Mesothelial cell of epicardium (in vitro differentiated cells): ENCODE measurements around the gene SMG6. TPM values are rescaled to one million over a fixed set of nuclear protein-coding genes. Genes with fewer than 3 reads are reported as not detected.
"Not testable (repeated sequence)": the region's sequence is repeated elsewhere in the genome, so short reads cannot be mapped to it uniquely, and the experiment has no call there.

Experiments used
- DNase-seq, 2 experiments: peaks; one replicate each; pipeline ENCODE4 v3.0.0; 2021; ENCODE audit warnings: low spot score in 2 of 2; ENCODE audit not compliant: unreplicated experiment in 2 of 2
- H3K27ac Mint-ChIP-seq: 2 replicates; pipeline ENCODE4 v1.8.0; 2021; ENCODE audit warnings: mixed read lengths
- H3K27me3 Mint-ChIP-seq: 2 replicates; pipeline ENCODE4 v1.8.0; 2021; ENCODE audit warnings: low read depth, mixed read lengths
- H3K36me3 Mint-ChIP-seq: 2 replicates; pipeline ENCODE4 v1.8.0; 2021; ENCODE audit warnings: mixed read lengths
- H3K4me1 Mint-ChIP-seq: 2 replicates; pipeline ENCODE4 v1.8.0; 2021; ENCODE audit warnings: mixed read lengths
- H3K4me3 Mint-ChIP-seq: 2 replicates; pipeline ENCODE4 v1.8.0; 2021; ENCODE audit warnings: mild to moderate bottlenecking, moderate library complexity, mixed read lengths
- H3K9me3 Mint-ChIP-seq: 2 replicates; pipeline ENCODE4 v1.8.0; 2021; ENCODE audit warnings: mixed read lengths
- total RNA-seq: library from RNA; stranded (reverse); gene quantifications from 3 replicates; pipeline ENCODE4 v1.2.1, GENCODE V29; 2021
- TF ChIP-seq, protein P1 (sequence below): fragments of 200-600 bp; sonication (generic); IDR thresholded peaks from one replicate; pipeline ENCODE4 v1.5.0; 2021; ENCODE audit warnings: antibody characterized with exemption; ENCODE audit not compliant: unreplicated experiment

The SMG6 gene
- total RNA-seq, 1 donor from 2014 or later = 58.3 TPM

DNA sequence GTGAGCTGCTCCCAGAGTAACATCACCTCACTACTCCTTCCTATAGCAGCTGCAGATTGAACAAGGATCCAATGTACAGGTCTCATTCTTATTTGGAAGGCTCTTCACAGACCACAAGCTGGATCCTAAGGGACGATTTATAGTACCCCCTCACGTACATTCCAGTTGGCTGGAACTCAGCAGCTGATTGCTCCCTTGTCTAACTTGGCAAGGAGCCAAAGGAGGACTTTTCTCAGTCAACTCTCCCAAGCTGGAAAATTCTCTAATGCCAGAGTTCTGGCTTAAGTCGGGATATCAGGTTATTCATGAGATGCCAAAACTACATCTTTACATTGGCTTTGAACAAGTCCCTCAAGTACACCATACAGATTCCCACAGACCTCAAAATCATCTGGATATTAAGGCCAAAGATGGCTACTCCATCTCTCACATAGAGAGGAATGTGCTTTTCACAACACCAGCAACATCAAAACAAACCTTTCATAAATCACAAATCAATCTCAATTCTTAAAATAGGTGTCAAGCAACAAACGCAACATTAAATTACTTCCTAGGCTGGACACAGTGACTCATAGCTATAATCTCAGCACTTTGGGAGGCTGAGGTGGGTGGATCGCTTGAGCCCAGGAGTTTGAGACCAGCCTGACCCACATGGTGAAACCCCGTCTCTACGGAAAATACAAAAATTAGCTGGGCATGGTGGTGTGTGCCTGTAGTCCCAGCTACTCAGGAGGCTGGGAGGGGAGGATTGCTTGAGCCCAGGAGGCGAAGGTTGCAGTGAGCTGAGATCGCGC is 39.3 kb downstream of the SMG6 start:
- Mint-ChIP-seq H3K4me3 (no peak overlapping the region), H3K27ac (peak overlapping the region; percentile 78), H3K36me3 (peaks cover 17% of the 10 kb centered on the region), H3K27me3 (no peaks in the 10 kb centered on the region), H3K9me3 (no peaks in the 10 kb centered on the region), H3K4me1 (peaks cover 34% of the 10 kb centered on the region)
- DNase-seq = no peak
- TF ChIP-seq, protein P1, sequence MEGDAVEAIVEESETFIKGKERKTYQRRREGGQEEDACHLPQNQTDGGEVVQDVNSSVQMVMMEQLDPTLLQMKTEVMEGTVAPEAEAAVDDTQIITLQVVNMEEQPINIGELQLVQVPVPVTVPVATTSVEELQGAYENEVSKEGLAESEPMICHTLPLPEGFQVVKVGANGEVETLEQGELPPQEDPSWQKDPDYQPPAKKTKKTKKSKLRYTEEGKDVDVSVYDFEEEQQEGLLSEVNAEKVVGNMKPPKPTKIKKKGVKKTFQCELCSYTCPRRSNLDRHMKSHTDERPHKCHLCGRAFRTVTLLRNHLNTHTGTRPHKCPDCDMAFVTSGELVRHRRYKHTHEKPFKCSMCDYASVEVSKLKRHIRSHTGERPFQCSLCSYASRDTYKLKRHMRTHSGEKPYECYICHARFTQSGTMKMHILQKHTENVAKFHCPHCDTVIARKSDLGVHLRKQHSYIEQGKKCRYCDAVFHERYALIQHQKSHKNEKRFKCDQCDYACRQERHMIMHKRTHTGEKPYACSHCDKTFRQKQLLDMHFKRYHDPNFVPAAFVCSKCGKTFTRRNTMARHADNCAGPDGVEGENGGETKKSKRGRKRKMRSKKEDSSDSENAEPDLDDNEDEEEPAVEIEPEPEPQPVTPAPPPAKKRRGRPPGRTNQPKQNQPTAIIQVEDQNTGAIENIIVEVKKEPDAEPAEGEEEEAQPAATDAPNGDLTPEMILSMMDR = no peak

- Mint-ChIP-seq H3K4me1 (peaks cover 34% of the 10 kb centered on the region), H3K27ac (peak overlapping the region; percentile 78), H3K4me3 (no peak overlapping the region), H3K27me3 (no peaks in the 10 kb centered on the region), H3K36me3 (peaks cover 18% of the 10 kb centered on the region), H3K9me3 (no peaks in the 10 kb centered on the region)
- TF ChIP-seq, protein P1 = no peak
- DNase-seq = no peak
These were observed 40.2 kb downstream of the SMG6 start for GRCh38 chr17:2263183-2264066.

- Mint-ChIP-seq H3K4me1 (peaks cover 34% of the 10 kb centered on the region), H3K27ac (peak overlapping the region; percentile 73), H3K27me3 (no peaks in the 10 kb centered on the region), H3K4me3 (no peak overlapping the region), H3K9me3 (no peaks in the 10 kb centered on the region), H3K36me3 (peaks cover 17% of the 10 kb centered on the region)
- DNase-seq = no peak
- TF ChIP-seq, protein P1 = no peak
These were observed 41.4 kb downstream of the SMG6 start for GRCh38 chr17:2262135-2262587.

GRCh38 chr17:2259769-2260536 is 43.6 kb downstream of the SMG6 start:
- Mint-ChIP-seq H3K4me3 (no peak overlapping the region), H3K4me1 (peaks cover 34% of the 10 kb centered on the region), H3K36me3 (peaks cover 22% of the 10 kb centered on the region), H3K27me3 (no peaks in the 10 kb centered on the region), H3K9me3 (peaks cover under 1% of the 10 kb centered on the region), H3K27ac (peak overlapping the region; percentile 79)
- no peak for DNase-seq
- TF ChIP-seq, protein P1 = no peak

DNA sequence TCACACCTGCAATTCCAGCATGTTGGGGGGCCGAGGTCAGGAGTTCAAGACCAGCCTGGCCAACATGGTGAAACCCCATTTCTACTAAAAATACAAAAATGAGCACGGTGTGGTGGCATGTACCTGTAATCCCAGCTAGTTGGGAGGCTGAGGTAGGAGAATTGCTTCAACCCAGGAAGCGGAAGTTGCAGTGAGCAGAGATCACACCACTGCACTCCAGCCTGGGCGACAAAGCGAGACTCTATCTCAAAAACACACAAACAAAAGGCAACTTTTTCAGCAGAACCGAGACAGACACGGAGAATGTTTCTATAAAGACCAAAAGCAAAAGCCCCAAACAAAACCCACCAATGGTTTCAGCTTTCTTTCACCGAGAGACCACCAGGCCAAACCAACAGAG is 44.8 kb downstream of the SMG6 start:
- not testable (repeated sequence) for H3K27ac Mint-ChIP-seq, DNase-seq, H3K4me3 Mint-ChIP-seq, H3K9me3 Mint-ChIP-seq, H3K27me3 Mint-ChIP-seq
- Mint-ChIP-seq H3K4me1 (peaks cover 27% of the 10 kb centered on the region), H3K36me3 (peaks cover 28% of the 10 kb centered on the region)
